Liver (tissue), 9 donors: ENCODE results near the gene JAKMIP1. TPM values are rescaled to one million over a fixed set of nuclear protein-coding genes. Genes with fewer than 3 reads are reported as not detected.

Experiments
- DNase-seq: peaks from one replicate; pipeline ENCODE4 v3.0.0-alpha.2; 2017; ENCODE audit warnings: low spot score
- H3K27ac ChIP-seq, 2 donors: one replicate each; pipeline ENCODE4 v1.7.0; 2013; ENCODE audit warnings: inconsistent platforms in 2 of 2, low read length in 2 of 2, control low read depth in 1 of 2, low read depth in 1 of 2, mild to moderate bottlenecking in 1 of 2
- H3K27me3 ChIP-seq, 4 donors: one replicate each; pipeline versions ENCODE4 v1.6.1 to v1.7.0; 2013; ENCODE audit warnings: low read length in 3 of 4, inconsistent platforms in 1 of 4, mild to moderate bottlenecking in 1 of 4, moderate library complexity in 1 of 4; ENCODE audit not compliant: control insufficient read depth in 4 of 4, insufficient read depth in 4 of 4
- H3K36me3 ChIP-seq, 4 donors: one replicate each; pipeline versions ENCODE4 v1.6.1 to v1.7.0; 2013; ENCODE audit warnings: low read length in 3 of 4, mild to moderate bottlenecking in 3 of 4, low read depth in 1 of 4, moderate library complexity in 1 of 4; ENCODE audit not compliant: control insufficient read depth in 4 of 4, insufficient read depth in 3 of 4
- H3K4me1 ChIP-seq, 4 donors: one replicate each; pipeline versions ENCODE4 v1.6.1 to v1.7.0; 2013; ENCODE audit warnings: low read length in 3 of 4, mild to moderate bottlenecking in 3 of 4, moderate library complexity in 1 of 4; ENCODE audit not compliant: control insufficient read depth in 4 of 4, insufficient read depth in 4 of 4
- H3K4me3 ChIP-seq, 3 donors: one replicate each; pipeline versions ENCODE4 v1.6.1 to v1.7.0; 2013; ENCODE audit warnings: low read length in 3 of 3, control low read depth in 1 of 3, low read depth in 1 of 3, mild to moderate bottlenecking in 1 of 3
- H3K9ac ChIP-seq, 2 donors: one replicate each; pipeline ENCODE4 v1.7.0; 2013; ENCODE audit warnings: low read length in 2 of 2, mild to moderate bottlenecking in 2 of 2, moderate library complexity in 2 of 2, control low read depth in 1 of 2, low read depth in 1 of 2
- H3K9me3 ChIP-seq, 4 donors: one replicate each; pipeline versions ENCODE4 v1.6.1 to v1.7.0; 2013; ENCODE audit warnings: low read length in 3 of 4; ENCODE audit not compliant: control insufficient read depth in 4 of 4
- ATF3 ChIP-seq: IDR thresholded peaks from 2 replicates; pipeline ENCODE4 v1.6.1; 2016; ENCODE audit warnings: antibody characterized with exemption
- EGR1 ChIP-seq, 2 donors: IDR thresholded peaks; 2 replicates each; pipeline ENCODE4 v1.6.1; 2016 to 2018; ENCODE audit warnings: antibody characterized with exemption in 2 of 2, low read depth in 2 of 2
- FOXA1 ChIP-seq: IDR thresholded peaks from 2 replicates; pipeline ENCODE4 v1.6.1; 2016; ENCODE audit warnings: antibody characterized with exemption
- FOXA2 ChIP-seq: IDR thresholded peaks from 2 replicates; pipeline ENCODE4 v1.6.1; 2016; ENCODE audit warnings: antibody characterized with exemption
- GABPA ChIP-seq, 2 donors: IDR thresholded peaks in 1 of 2; conservative IDR thresholded peaks in 1 of 2; 2 replicates each; pipeline ENCODE4 v1.6.1; 2016; ENCODE audit warnings: antibody characterized with exemption in 2 of 2, mild to moderate bottlenecking in 1 of 2, moderate library complexity in 1 of 2
- HNF4A ChIP-seq, 2 donors: conservative IDR thresholded peaks; 2 replicates each; pipeline ENCODE4 v1.6.1; 2016; ENCODE audit warnings: antibody characterized with exemption in 2 of 2, mild to moderate bottlenecking in 2 of 2
- HNF4G ChIP-seq: IDR thresholded peaks from 2 replicates; pipeline ENCODE4 v1.6.1; 2016; ENCODE audit warnings: antibody characterized with exemption
- JUND ChIP-seq, 2 donors: IDR thresholded peaks; 2 replicates each; pipeline ENCODE4 v1.6.1; 2016; ENCODE audit warnings: antibody characterized with exemption in 2 of 2
- NR2F2 ChIP-seq: IDR thresholded peaks from 2 replicates; pipeline ENCODE4 v1.6.1; 2016; ENCODE audit warnings: antibody characterized with exemption
- REST ChIP-seq: IDR thresholded peaks from 2 replicates; pipeline ENCODE4 v1.6.1; 2016; ENCODE audit warnings: antibody characterized with exemption, mild to moderate bottlenecking
- RXRA ChIP-seq, 2 donors: IDR thresholded peaks; 2 replicates each; pipeline ENCODE4 v1.6.1; 2017 to 2018; ENCODE audit warnings: antibody characterized with exemption in 2 of 2, mild to moderate bottlenecking in 1 of 2
- SP1 ChIP-seq: IDR thresholded peaks from 2 replicates; pipeline ENCODE4 v1.6.1; 2018; ENCODE audit warnings: antibody characterized with exemption, mild to moderate bottlenecking
- TAF1 ChIP-seq: conservative IDR thresholded peaks from 2 replicates; pipeline ENCODE4 v1.6.1; 2016; ENCODE audit warnings: antibody characterized with exemption, mild to moderate bottlenecking
- YY1 ChIP-seq: IDR thresholded peaks from 2 replicates; pipeline ENCODE4 v1.6.1; 2016; ENCODE audit warnings: antibody characterized with exemption, mild to moderate bottlenecking
- WGBS: extraction: QIAGEN DNeasy Blood & Tissue Kit; methylation state at CpG from one replicate; pipeline ENCODE4 v1.1.7; 2013; 5-methylcytosine and 5-hydroxymethylcytosine counted together
- polyA plus RNA-seq, 2 donors: library from polyadenylated mRNA; stranded (reverse) in 1 of 2; unstranded in 1 of 2; fragments of 200-250 nt in 1 of 2; fragments of >200 nt in 1 of 2; fragmentation: Nextera tagmentation in 1 of 2; extraction: Ambion mirVana in 1 of 2; gene quantifications; one replicate each; pipeline versions ENCODE4 v1.2.1 to v1.2.3, GENCODE V29; 2013 to 2015
- total RNA-seq, 2 donors: library from RNA; depleted of rRNA; stranded (reverse); fragments of >200 nt; gene quantifications; one replicate each; pipeline ENCODE4 v1.2.3, GENCODE V29; 2014
- TF ChIP-seq, protein P1 (sequence below): IDR thresholded peaks from 2 replicates; pipeline ENCODE4 v1.6.1; 2016; ENCODE audit warnings: antibody characterized with exemption
- TF ChIP-seq, protein P2 (sequence below): IDR thresholded peaks from 2 replicates; pipeline ENCODE4 v1.6.1; 2016; ENCODE audit warnings: antibody characterized with exemption
- TF ChIP-seq, protein P3 (sequence below): fragments of 150-350 bp; IDR thresholded peaks from 2 replicates; pipeline ENCODE4 v1.5.1; 2017; ENCODE audit warnings: improper control_type of control experiment, low read depth, low read length; ENCODE audit not compliant: missing input control
- donor health status: healthy.
- donor health status: healthy.
- donor health status: healthy.
- donor health status: healthy.
- donor health status: healthy.

The JAKMIP1 gene
- total and polyA plus RNA-seq, 4 donors = 0.08 to 0.50 TPM; not detected in 2

DNA sequence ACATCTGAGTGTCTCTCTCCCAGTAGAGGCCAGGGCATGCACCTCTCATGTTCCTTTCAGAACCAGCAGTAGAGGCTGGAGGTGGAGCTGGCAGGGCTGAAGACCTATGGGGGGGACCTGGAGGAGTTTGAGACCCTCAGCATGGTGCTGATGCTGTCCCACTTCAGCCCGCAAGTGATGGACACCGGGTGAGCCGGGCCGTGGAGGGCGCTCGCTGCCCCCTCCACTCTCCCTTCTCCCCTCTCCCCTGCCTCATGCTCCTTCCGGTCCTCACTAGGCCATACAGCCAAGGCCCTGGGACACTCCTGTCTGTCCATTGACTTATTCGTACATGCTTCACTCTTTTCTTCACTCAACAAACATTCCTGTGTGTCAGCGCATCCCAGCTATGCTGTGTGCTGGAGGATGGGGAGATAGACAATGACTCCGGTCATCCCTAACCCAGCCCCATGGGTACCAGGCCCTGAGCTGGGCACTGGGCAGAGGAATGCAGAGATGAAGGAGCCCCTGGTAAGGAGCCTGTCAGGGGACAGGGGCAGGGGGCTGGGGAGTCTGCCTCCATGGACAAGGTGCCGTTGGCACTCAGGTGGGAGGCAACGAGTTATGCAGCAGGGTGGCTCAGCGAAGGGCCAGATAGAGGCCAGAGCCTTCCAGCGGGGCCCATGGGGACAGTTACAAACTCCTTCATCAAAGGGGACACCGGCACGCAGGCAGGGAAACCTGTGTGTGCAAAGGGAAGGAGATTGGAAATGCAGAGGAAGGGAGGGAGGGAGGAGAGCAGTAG, 40.9 kb upstream of the JAKMIP1 start:
- H3K27ac ChIP-seq = no peak overlapping the region

DNA sequence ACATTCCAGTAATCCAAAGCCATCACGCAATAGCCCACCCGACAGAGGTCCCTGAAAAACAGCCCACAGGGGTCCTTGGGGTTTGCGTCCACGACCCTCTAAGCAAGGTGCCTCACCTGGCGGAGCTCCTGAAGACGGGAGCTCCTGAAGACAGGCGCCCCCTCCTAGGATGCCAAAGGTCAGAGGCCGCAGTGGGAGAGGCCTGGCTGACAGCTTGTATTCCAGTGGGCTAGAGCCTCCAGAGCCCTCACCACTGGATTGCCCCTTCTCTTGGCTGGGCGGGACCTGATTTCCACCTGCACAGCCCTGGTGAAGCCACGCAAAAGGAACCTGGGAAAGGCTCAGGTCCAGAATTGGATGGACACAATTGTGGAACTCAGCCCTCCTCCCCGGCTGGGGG, 39.6 kb upstream of the JAKMIP1 start:
- Histone ChIP-seq H3K9ac (no peak overlapping the region), H3K9me3 (peaks cover 3 to 5% (median 4%) of the 10 kb centered on the region in 4 donors), H3K4me1 (no peaks in the 10 kb centered on the region), H3K27ac (no peak overlapping the region), H3K4me3 (no peak overlapping the region), H3K36me3 (no peaks in the 10 kb centered on the region), H3K27me3 (peaks cover 0 to 14% (median under 1%) of the 10 kb centered on the region in 4 donors)
- WGBS = 71% methylated on average over 11 of the region's 11 CpGs
- no peak for DNase-seq
- TF ChIP-seq HNF4A (conservative IDR thresholded peaks at IDR 0.05) = no peak
- TF ChIP-seq ATF3 = no peak
- TF ChIP-seq, protein P1, sequence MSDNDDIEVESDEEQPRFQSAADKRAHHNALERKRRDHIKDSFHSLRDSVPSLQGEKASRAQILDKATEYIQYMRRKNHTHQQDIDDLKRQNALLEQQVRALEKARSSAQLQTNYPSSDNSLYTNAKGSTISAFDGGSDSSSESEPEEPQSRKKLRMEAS = no peak
- TF ChIP-seq EGR1 (IDR thresholded peaks at IDR 0.05; ENCODE audit: low read depth in 2 of 2) = no peak
- TF ChIP-seq HNF4G = no peak
- TF ChIP-seq FOXA1 = no peak
- TF ChIP-seq JUND (IDR thresholded peaks at IDR 0.05) = no peak
- no peak for TF ChIP-seq GABPA (IDR thresholded peaks at IDR 0.05 in 1 of 2, conservative IDR thresholded peaks at IDR 0.05 in 1 of 2)
- TF ChIP-seq, protein P2, sequence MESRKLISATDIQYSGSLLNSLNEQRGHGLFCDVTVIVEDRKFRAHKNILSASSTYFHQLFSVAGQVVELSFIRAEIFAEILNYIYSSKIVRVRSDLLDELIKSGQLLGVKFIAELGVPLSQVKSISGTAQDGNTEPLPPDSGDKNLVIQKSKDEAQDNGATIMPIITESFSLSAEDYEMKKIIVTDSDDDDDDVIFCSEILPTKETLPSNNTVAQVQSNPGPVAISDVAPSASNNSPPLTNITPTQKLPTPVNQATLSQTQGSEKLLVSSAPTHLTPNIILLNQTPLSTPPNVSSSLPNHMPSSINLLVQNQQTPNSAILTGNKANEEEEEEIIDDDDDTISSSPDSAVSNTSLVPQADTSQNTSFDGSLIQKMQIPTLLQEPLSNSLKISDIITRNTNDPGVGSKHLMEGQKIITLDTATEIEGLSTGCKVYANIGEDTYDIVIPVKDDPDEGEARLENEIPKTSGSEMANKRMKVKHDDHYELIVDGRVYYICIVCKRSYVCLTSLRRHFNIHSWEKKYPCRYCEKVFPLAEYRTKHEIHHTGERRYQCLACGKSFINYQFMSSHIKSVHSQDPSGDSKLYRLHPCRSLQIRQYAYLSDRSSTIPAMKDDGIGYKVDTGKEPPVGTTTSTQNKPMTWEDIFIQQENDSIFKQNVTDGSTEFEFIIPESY = no peak
- no peak for TF ChIP-seq FOXA2
- no peak for TF ChIP-seq TAF1
- TF ChIP-seq SP1 = no peak
- no peak for TF ChIP-seq REST
- no peak for TF ChIP-seq NR2F2
- TF ChIP-seq, protein P3, sequence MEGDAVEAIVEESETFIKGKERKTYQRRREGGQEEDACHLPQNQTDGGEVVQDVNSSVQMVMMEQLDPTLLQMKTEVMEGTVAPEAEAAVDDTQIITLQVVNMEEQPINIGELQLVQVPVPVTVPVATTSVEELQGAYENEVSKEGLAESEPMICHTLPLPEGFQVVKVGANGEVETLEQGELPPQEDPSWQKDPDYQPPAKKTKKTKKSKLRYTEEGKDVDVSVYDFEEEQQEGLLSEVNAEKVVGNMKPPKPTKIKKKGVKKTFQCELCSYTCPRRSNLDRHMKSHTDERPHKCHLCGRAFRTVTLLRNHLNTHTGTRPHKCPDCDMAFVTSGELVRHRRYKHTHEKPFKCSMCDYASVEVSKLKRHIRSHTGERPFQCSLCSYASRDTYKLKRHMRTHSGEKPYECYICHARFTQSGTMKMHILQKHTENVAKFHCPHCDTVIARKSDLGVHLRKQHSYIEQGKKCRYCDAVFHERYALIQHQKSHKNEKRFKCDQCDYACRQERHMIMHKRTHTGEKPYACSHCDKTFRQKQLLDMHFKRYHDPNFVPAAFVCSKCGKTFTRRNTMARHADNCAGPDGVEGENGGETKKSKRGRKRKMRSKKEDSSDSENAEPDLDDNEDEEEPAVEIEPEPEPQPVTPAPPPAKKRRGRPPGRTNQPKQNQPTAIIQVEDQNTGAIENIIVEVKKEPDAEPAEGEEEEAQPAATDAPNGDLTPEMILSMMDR = no peak
- no peak for TF ChIP-seq YY1
- no peak for TF ChIP-seq RXRA (IDR thresholded peaks at IDR 0.05)

More for the DNA sequence above, 40.9 kb upstream of the JAKMIP1 start:
- H3K4me1 ChIP-seq = no peaks in the 10 kb centered on the region
- 85% methylated on average over 16 of the region's 16 CpGs for WGBS
- H3K4me3 ChIP-seq = no peak overlapping the region
- H3K9ac ChIP-seq = no peak overlapping the region
- peaks cover 0 to 13% (median 4%) of the 10 kb centered on the region in 4 donors for H3K27me3 ChIP-seq
- no peaks in the 10 kb centered on the region for H3K36me3 ChIP-seq
- H3K9me3 ChIP-seq = peaks cover 2 to 5% (median 3%) of the 10 kb centered on the region in 4 donors
- no peak for DNase-seq
- TF ChIP-seq HNF4A (conservative IDR thresholded peaks at IDR 0.05) = no peak
- no peak for TF ChIP-seq JUND (IDR thresholded peaks at IDR 0.05)
- no peak for TF ChIP-seq FOXA1
- TF ChIP-seq, protein P2 = no peak
